Measurements from ENCODE around the gene SERINC5.
"Not testable (repeated sequence)": the region's sequence is repeated elsewhere in the genome, so short reads cannot be mapped to it uniquely, and the experiment has no call there.

Gene SERINC5

DNA sequence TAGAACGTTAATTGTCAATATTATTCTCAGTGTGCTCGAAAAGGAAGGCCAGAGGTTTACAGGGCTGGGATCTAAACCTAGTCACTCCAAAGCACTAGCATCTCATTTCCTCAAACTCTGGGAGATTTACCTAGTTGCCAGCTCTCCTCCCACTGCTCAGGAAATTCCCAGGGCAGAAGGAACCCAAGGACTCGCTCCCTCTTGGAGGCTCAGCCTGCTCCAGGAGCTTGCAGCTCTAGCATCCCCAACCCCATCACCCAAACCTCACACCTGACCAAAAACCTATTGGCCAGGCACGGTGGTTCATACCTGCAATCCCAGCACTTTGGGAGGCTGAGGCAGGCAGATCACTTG, 26.0 kb downstream of the SERINC5 start:
- DNase-seq (ENCODE audit: low read depth in 4 of 4, low spot score in 1 of 4), result no peak

DNA sequence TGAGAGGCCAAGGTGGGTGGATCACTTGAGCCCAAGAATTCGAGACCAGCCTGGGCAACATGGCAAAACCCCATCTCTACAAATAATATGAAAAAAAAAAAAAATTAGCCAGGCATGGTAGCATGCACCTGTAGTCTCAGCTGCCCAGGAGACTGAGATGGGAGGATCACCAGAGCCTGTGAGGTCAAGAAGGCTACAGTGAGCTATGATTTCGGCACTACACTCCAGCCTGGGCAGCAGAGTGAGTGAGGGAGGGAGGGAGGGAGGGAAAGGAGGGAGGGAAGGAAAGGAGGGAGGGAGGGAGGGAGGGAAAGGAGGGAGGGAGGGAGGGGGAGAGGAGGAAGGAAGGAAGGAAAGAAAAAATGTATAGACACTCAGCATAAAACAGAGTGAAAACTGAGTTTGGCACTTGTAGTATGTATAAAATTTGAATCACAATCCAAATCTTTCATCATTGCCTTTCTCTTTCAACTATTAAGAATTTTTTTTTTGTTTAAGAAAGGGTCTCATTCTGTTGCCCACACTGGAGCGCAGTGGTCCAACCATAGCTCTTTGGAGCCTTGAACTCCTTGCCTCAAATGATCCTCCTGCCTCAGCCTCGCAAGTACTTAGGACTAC, 27.8 kb downstream of the SERINC5 start:
- DNase-seq (ENCODE audit: low read depth in 4 of 4, low spot score in 1 of 4), result no peak

DNA sequence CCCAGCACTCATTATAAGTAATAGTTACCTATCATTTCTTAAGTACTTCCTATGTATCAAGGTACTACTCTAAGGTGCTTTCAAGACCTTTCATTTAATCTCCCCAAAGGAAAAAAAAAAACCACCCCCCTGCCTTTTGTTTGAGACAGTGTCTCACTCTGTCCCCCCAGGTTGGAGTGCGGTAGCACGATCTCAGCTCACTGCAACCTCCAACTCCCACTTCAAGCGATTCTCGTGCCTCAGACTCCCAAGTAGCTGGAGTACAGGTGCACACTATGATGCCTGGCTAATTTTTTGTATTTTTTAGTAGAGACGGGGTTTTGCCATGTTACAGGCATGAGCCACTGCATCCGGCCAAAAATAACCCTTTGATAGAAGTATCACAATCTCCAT, 29.9 kb downstream of the SERINC5 start:
- no peak for DNase-seq (ENCODE audit: low read depth in 4 of 4, low spot score in 1 of 4)

DNA sequence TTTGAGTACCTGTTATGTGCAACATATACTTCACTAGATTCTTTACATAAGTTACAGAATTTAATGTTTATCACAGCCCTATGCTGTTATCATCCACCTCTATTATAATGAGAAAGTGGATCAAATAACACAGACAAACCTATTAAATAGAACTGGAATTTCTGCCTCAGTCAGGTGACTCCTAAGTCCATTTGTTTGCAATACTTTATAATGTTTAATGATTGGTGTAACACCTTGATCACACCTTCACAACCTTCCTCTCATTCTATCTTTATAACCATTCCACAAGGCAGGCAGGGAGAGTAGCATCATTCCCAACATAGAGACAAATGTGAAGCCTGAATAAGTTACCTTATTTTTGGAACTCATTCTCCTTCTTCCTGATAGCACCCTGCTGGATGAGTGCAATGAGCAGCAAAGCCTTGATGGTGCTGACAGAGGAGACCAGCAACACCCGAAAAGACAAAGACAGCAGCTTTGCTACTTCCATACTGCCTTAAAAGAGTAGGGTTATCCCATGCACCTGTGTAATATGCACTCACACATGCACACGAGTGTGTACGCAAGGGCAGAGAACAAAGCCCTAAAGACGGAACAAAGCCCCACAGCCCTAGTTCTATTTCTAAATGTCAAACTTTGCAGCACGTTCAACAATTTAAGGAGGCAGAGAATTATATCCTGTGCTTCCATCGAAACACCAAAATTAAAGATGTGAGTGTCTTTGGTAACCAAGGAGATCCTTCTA, 30.5 kb downstream of the SERINC5 start:
- DNase-seq (ENCODE audit: low read depth in 4 of 4, low spot score in 1 of 4), result no peak

DNA sequence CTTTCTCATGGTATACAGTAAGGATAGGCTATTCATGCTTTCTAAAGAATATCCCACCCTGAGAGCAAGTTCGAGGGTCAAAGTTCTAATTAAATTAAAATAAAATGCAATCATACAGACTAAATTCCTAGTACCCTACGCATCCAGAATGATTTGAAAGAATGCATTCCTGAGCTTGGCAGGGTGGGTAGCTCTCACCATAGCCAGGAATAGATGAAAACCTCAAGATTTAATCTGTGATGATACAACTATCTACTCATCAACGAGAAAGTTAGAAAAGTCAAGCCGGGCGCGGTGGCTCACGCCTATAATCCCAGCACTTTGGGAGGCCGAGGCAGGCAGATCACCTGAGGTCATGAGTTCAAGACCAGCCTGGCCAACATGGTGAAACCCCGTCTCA, 32.3 kb downstream of the SERINC5 start:
- no peak for DNase-seq (ENCODE audit: low read depth in 4 of 4, low spot score in 1 of 4)

DNA sequence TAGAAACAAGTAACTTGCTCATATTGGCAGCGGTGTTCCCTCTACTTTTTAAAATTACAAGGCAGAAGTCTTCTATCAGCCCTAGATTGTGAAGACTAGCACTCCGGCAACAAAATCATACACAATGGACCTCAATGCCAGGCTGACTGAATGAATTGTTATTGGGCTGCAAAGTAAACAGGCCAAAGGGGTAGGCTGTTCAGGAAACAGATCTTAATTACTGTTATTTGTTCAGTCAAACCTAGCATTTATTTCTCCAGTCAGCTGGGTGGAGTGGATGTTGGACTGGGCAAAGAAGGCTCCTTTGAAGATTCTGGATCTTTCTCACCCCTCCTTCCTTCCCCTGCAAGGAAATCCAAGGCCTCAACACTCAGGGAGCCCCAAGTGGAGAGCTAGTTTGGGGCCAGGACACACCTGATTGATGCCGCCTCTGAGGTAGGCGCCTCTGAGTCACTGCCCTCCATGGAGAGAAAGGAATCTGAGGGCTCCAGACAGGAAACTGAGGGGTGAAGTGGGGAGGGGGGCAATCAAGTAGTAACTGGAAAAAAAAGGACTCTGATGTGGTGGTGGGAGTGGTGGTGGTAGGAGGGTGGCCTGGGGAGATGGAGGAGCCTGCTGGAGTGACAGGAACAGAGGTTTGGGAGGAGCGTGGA, 35.5 kb downstream of the SERINC5 start:
- no peak for DNase-seq (ENCODE audit: low read depth in 4 of 4, low spot score in 1 of 4)

DNA sequence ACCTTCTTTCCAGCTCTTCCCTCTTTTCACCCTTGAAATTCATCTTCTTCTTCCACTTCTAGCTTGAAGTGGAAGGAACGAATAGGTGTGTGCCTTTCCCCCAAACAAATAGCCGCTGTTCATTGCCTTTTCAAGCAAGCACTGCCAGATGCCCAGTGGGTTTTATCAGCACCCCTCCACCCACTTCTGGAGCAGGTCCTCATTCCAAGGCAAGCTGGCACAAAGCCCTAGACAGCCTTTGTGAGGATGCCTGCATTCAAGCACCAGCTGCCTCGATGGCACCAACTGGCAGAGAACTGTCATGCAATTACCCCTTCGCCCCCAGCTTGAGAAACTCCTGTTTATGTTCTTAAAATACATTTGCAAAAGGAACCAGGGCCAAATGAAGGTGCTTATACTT, 36.5 kb downstream of the SERINC5 start:
- no peak for DNase-seq (ENCODE audit: low read depth in 4 of 4, low spot score in 1 of 4)

DNA sequence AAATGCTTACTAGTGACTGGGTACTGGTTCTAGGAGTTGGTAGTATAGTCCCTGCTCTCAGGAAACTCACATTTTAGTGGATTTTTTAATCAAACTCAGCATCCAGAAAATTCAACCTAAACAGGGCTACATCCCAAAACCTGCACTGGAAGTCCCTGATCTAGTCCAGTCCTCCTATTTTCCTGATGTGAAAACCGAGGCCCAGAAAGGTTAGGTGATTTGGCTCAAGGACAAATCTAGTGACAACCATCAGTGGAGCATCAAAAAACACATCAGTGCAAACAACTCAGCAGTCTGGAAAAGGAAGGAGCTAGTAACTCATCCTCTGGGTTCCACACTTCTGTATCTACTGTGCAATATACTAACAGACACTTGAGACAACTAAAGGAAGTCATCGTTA, 38.2 kb downstream of the SERINC5 start:
- DNase-seq (ENCODE audit: low read depth in 4 of 4, low spot score in 1 of 4), result no peak

DNA sequence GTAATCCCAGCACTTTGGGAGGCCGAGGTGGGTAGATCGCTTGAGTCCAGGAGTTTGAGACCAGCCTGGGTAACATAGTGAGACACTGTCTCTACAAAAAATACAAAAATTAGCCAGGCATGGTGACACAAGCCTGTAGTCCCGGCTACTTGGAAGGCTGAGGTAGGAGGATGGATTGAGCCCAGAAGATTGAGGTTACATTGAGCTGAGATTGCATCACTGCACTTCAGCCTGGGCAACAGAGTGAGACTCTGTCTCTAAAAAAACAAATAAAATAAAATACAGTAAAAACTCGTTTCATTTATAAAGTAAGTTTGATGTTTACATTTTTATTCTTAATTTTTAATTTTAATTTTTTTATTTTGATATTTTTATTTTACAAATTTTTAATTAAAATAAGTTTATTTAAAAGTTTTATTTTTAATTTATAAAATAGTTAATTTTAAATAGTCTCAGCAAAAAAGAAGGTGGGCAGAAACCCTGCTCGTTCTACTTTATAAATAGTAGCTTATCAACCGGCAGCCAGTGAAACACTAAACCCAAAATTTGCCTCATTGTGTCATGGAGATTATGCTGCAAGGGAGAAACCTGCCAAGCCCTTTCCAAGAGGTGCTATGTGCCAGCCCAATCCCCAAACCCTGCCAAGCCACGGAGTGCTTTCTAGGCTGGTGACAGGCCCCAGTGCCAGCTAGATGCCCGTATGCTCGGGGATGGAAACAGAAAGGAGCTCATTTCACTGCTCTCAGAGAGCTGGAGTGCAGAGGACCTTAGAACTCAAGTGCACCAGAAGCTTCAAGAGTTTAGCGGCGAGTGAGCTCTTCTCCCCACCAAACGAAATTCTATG, 38.9 kb downstream of the SERINC5 start:
- DNase-seq (ENCODE audit: low read depth in 4 of 4, low spot score in 1 of 4), result no peak

DNA sequence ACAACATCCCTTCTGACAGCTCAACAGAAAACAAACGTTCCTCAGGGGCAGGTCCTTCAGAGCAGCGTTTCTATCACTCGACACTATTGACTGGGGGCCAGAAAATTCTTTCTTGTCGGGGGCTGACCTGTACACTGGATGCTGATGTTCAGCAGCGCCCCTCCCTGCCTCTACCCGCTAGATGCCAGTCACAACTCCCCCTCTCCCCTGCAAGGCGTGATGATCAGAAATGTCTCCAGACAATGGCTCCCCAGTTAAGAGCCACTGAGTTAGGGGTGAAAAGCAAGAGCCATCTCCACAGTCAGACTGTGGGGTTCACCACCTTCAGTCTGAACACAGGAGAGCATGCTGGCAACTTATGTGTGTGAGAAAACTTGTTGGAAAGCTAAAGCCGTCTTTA, 39.8 kb downstream of the SERINC5 start:
- no peak for DNase-seq (ENCODE audit: low read depth in 4 of 4, low spot score in 1 of 4)

DNA sequence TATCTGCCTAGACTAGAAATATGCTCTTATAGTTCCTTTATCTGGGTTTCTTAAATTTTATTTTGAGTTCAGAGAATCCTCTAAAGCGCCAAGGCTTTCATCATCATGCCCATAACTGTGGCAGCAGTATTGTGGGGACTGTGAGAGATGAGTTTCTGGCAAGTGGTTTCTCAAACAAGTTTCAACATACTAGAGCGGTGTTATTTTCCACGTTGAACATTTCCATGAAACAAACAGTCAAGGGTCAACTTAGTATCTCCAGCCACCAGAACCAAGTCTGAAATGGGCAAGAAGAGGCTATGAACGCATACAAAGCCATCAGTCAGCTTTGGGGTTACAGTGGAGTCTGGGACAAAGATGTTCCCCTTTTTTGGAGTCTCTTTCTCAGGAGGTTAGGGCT, 40.3 kb downstream of the SERINC5 start:
- no peak for DNase-seq (ENCODE audit: low read depth in 4 of 4, low spot score in 1 of 4)

DNA sequence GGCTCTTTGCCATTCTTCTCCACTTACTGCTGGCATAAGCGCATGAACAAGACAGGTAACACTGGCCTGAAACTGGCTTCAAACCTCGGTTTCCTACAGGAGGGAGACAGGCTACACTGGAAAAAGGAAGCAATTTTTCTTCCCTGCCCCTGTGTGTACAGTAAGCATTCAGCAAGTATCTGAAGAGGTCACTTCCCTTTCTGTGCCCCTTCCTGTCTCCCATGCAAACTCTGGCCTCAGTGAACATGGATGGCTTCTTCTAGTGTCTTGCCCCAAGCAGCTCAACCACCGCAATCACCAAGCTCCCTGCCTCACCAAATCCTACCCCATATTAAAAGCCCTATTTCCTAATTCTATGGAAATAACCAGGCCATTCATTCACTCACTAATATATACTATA, 42.4 kb downstream of the SERINC5 start:
- no peak for DNase-seq (ENCODE audit: low read depth in 4 of 4, low spot score in 1 of 4)

DNA sequence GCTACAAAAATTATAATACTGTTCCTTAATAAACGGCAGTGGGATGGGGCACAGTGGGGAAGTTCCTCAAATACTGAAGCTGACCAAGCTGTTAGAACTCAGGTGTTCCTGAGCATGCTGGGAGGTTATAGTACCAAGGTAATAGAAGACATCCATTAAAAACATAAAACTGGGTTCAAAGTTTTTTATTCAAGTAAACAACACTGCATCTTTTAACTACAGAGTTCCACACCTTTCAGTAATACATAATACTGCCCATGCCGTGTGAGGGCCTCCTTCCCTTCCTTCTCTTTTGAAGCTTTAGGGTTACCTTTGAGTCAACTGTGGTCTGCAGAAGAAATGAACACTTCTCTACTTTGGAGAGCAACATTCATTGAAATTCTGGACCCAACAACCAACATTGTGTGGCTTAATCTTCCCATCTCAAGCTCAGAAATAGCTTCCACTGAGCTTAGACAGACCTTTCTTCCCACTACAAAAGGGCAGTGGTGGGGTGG, 43.6 kb downstream of the SERINC5 start:
- no peak for DNase-seq (ENCODE audit: low read depth in 4 of 4, low spot score in 1 of 4)

DNA sequence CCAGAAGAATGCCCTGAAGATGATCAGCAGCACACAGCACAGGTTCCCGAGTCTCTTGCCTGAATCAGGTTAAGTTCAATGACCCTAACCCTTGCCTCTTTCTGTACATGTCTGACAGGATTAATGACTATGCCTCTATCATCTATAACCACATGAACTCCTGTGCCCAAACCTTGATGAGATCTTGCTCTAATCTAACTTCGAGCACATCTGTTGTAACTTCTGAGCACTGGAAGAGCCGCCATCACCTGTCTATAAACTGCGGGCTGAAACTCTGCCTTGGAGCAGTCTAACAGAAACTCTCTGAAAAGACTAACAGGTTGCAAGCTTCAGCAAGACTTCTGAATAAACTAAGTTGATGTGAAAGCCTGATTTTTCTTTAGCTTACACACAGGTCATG, 44.5 kb downstream of the SERINC5 start:
- no peak for DNase-seq (ENCODE audit: low read depth in 4 of 4, low spot score in 1 of 4)

DNA sequence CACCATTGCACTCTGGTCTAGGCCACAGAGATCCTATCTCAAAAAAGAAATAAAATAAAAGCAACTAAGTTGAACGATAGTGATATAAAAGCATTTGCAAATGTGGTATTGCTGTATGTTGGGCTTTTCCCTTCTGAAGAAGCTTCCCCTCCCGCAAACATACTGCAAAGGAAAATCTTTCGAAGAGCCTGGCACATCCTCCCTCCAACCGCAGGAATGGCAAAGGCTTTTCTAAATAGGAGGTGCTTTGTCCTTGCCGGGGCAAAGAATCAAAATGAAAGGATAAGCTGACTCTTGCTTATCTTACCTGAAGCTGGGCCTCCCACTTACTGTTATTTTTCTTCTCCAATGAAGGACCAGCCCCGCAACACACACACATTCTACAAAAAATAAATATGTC, 45.8 kb downstream of the SERINC5 start:
- no peak for DNase-seq (ENCODE audit: low read depth in 4 of 4, low spot score in 1 of 4)

DNA sequence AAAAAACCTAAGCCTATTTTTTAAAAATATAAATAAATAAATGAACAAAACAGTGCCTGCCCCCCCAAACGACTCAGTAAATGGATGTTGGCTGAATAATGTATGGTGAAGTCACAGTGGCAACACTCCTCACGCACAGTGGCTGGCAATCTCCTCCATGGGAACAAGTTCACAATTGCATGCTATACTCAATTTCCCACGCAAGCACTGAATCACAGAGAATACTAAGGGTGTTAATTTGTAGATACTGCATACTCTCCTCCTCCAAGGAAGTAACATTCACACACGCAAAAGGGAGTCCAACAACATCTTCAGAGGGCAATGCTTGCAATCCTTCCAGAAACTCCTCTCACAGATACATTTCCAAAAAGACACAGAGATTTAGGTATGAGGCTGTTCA, 47.5 kb downstream of the SERINC5 start:
- no peak for DNase-seq (ENCODE audit: low read depth in 4 of 4, low spot score in 1 of 4)

DNA sequence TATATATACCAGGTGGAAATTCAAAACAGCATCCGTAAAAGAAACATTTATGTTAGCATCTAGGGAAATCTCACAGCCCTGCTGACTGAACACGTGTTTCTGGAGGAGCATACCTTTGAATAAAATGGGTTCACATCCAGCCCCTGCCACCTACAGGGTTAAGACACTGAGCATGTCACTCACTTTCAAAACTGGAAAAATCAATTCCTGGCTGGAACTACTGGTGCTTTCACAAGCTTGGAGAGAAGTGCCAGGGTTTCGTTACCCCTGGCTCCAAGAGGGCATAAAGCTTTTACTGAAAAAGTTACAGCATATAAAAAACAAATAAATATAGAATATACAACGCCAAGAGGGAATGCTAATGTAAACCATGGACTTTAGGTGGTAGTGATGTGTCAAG, 48.0 kb downstream of the SERINC5 start:
- no peak for DNase-seq (ENCODE audit: low read depth in 4 of 4, low spot score in 1 of 4)

DNA sequence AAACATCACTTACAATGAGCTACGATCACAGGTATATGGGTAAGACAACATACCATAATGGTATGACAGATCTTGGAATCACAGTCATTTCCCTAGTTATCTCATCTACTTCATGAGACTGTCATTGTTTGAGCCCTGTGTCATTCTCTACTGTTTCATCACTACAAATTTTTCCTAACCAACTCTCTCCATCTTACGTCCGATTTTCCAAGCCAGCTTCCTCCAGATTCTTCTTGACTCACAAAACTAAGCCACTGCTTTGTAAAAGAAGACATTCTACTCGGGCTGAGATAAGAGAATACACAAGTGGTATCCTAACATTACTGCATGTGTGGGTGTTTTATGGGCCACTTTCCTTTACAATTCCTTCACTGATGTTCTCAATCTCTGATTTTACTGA, 49.6 kb downstream of the SERINC5 start:
- no peak for DNase-seq (ENCODE audit: low read depth in 4 of 4, low spot score in 1 of 4)

DNA sequence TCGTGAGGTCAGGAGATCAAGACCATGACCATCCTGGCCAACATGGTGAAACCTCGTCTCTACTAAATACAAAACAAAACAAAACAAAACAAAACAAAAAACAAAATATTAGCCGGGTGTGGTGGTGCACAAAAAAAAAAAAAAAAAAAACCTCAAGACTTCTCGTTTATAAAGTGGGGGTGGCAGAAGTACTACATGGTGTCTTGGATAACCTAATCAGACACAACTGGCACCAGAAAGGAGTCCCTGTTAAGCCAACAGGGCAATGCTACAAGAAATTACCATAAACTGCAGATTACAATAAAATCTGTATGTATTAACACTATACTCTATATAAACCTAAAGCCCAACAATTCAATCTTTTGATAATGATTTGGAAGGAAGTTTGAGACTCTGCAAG, 50.0 kb downstream of the SERINC5 start:
- DNase-seq (ENCODE audit: low read depth in 4 of 4, low spot score in 1 of 4), result no peak

DNA sequence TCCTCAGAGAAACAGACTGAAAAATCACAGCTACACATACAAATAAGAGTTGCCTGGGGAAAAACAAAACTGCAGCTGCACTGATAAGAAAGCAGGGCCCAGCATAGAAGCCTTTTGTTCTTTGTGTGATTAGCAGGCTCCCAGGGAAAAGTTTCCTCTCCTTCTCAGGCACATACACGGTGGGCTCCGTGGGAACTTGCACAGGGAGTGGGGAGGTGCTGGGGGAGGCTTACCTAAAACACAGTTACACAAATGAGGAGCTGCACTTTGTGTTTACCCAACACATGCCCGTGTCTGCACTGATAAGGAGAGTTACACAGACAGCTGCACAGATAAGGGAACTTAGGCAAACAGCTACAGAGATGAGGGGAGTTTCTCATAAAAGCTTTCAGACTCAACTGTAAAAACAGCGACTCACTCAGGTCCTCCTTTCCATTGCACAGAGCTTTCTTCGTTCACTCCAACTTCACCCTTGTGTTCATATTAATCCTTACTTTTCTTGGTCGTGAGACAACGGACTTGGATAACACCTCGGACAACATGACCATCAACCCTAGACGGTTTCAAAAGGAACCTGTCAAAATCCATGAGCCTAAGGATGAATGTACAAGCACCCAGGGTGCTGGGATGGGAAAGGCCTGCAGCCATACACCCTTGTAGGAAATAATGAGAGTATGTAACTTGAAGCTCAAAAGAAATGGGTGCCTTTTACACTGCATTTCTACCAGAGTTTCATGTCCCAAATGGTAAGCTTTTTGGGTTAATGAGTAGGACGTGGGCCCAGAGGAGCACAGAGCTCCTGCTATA, 50.8 kb downstream of the SERINC5 start:
- DNase-seq (ENCODE audit: low read depth in 4 of 4, low spot score in 1 of 4), result no peak

DNA sequence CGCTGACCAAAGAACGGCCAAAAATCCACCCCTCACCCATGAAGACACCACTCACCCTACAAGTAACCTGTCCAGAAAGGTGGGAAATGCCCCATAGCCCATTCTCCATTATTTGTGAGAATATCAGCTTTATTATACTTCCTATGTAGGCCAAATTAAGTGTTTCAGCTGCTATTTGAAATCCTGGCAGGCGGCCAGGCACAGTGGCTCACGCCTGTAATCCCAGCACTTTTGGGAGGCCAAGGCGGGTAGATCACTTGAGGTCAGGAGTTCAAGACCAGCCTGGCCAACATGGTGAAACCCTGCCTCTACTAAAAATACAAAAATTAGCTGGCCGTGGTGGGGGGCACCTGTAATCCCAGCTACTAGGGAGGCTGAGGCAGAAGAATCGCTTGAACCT, 54.1 kb downstream of the SERINC5 start:
- not testable (repeated sequence) for DNase-seq (ENCODE audit: low read depth in 4 of 4, low spot score in 1 of 4)
